ENCODE results near the gene DENND5A.
"Not testable (repeated sequence)": the region's sequence is repeated elsewhere in the genome, so short reads cannot be mapped to it uniquely, and the experiment has no call there.

Gene DENND5A

GRCh38 chr11:9264316-9265210 is 587 bp downstream of the DENND5A start:
- DNase-seq = peak in 1 of 4 experiments; percentile 14

GRCh38 chr11:9263840-9264315 is 1.3 kb downstream of the DENND5A start:
- DNase-seq = no peak

GRCh38 chr11:9260838-9261146 is 4.4 kb downstream of the DENND5A start:
- not testable (repeated sequence) for DNase-seq

GRCh38 chr11:9259981-9260837 is 4.9 kb downstream of the DENND5A start:
- no peak for DNase-seq

- not testable (repeated sequence) for DNase-seq
Observed at GRCh38 chr11:9258279-9258678, 6.9 kb downstream of the DENND5A start.

- no peak for DNase-seq
Observed at GRCh38 chr11:9254416-9254815, 10.7 kb downstream of the DENND5A start.

- DNase-seq = no peak
Observed at GRCh38 chr11:9253086-9253485, 12.1 kb downstream of the DENND5A start.

GRCh38 chr11:9251311-9251710 is 13.8 kb downstream of the DENND5A start:
- DNase-seq = no peak

- DNase-seq = no peak
Observed at GRCh38 chr11:9250139-9250582, 15.0 kb downstream of the DENND5A start.

- no peak for DNase-seq
Observed at GRCh38 chr11:9249252-9249651, 15.9 kb downstream of the DENND5A start.

- no peak for DNase-seq
Observed at GRCh38 chr11:9247863-9248262, 17.3 kb downstream of the DENND5A start.

- not testable (repeated sequence) for DNase-seq
Observed at GRCh38 chr11:9236242-9236641, 28.9 kb downstream of the DENND5A start.

GRCh38 chr11:9232482-9232881 is 32.7 kb downstream of the DENND5A start:
- DNase-seq = no peak

GRCh38 chr11:9231848-9232177 is 33.3 kb downstream of the DENND5A start:
- no peak for DNase-seq

GRCh38 chr11:9230296-9230695 is 34.9 kb downstream of the DENND5A start:
- no peak for DNase-seq

- DNase-seq = no peak
Observed at GRCh38 chr11:9228091-9228490, 37.1 kb downstream of the DENND5A start.

GRCh38 chr11:9225748-9226298 is 39.3 kb downstream of the DENND5A start:
- no peak for DNase-seq

- DNase-seq = no peak
Observed at GRCh38 chr11:9222654-9223053, 42.5 kb downstream of the DENND5A start.

GRCh38 chr11:9220853-9221252 is 44.3 kb downstream of the DENND5A start:
- not testable (repeated sequence) for DNase-seq

GRCh38 chr11:9219572-9219971 is 45.6 kb downstream of the DENND5A start:
- no peak for DNase-seq

- DNase-seq = no peak
Observed at GRCh38 chr11:9219115-9219514, 46.0 kb downstream of the DENND5A start.

GRCh38 chr11:9214765-9215164 is 50.4 kb downstream of the DENND5A start:
- no peak for DNase-seq

- no peak for DNase-seq
Observed at GRCh38 chr11:9211322-9211721, 53.8 kb downstream of the DENND5A start.

GRCh38 chr11:9210922-9211320 is 54.2 kb downstream of the DENND5A start:
- no peak for DNase-seq

Data from activated CD4-positive, CD25-positive, alpha-beta regulatory T cell (primary cell).